Panc1 (cell line): ENCODE results near the gene FAM3C. TPM values are rescaled to one million over a fixed set of nuclear protein-coding genes. Genes with fewer than 3 reads are reported as not detected.
"Not testable (repeated sequence)": the region's sequence is repeated elsewhere in the genome, so short reads cannot be mapped to it uniquely, and the experiment has no call there.

Experiments used
- ATAC-seq: fragments of 200-7000 bp; cut with Tn5 transposase; 2 replicates; pipeline ENCODE4 v1.9.1; 2020; ENCODE audit warnings: mild to moderate bottlenecking, moderate library complexity
- BruUV-seq: library from RNA; stranded (reverse); fragments of 400-500 nt; replicated peaks from 2 replicates; lab custom pipeline; 2021; lab: Mats Ljungman, UMichigan
- CTCF ChIA-PET: fragments of 300-600 bp; sonication (Branson Sonifier 250); formaldehyde crosslinking; loops from one replicate; lab custom pipeline; 2022; ENCODE audit warnings: antibody characterized with exemption; lab: Charles Lee
- POLR2A ChIA-PET: fragments of 300-600 bp; sonication (Branson Sonifier 250); formaldehyde crosslinking; loops from one replicate; lab custom pipeline; 2022; ENCODE audit warnings: antibody characterized with exemption; lab: Charles Lee
- DNase-seq: peaks from one replicate; pipeline ENCODE4 v3.0.0-alpha.2; 2010; ENCODE audit warnings: low read depth, low spot score
- H3K27ac ChIP-seq: 2 replicates; pipeline ENCODE4 v1.5.1; 2011; ENCODE audit warnings: mild to moderate bottlenecking, low read length, inconsistent platforms
- H3K27me3 ChIP-seq: fragments of 200-500 bp; sonication (Bioruptor generic); 2 replicates; pipeline ENCODE4 v1.6.0; 2014; ENCODE audit warnings: low read length, inconsistent platforms; ENCODE audit not compliant: control insufficient read depth, insufficient read depth
- H3K36me3 ChIP-seq: fragments of 200-500 bp; sonication (Bioruptor generic); 2 replicates; pipeline ENCODE4 v1.5.1; 2014; ENCODE audit warnings: inconsistent platforms, mild to moderate bottlenecking, low read length, moderate library complexity; ENCODE audit not compliant: control insufficient read depth, insufficient read depth
- H3K4me1 ChIP-seq: 2 replicates; pipeline ENCODE4 v1.5.1; 2011; ENCODE audit warnings: inconsistent platforms, mild to moderate bottlenecking, low read length, moderate library complexity; ENCODE audit not compliant: control insufficient read depth, insufficient read depth
- H3K4me3 ChIP-seq, 2 experiments: 2 replicates each; pipeline ENCODE4 v1.5.1; 2011 to 2012; ENCODE audit warnings: low read depth in 2 of 2, low read length in 2 of 2, mild to moderate bottlenecking in 2 of 2, inconsistent platforms in 1 of 2, moderate library complexity in 1 of 2
- H3K9me3 ChIP-seq: fragments of 200-500 bp; sonication (Bioruptor generic); 2 replicates; pipeline ENCODE4 v1.5.1; 2014; ENCODE audit warnings: low read depth, mild to moderate bottlenecking, inconsistent platforms, low read length, moderate library complexity; ENCODE audit not compliant: control insufficient read depth, insufficient read depth
- POLR2AphosphoS5 ChIP-seq: IDR thresholded peaks from 2 replicates; pipeline ENCODE4 v1.6.1; 2012; ENCODE audit warnings: mild to moderate bottlenecking, low read depth, low read length, moderate library complexity
- SIN3A ChIP-seq: IDR thresholded peaks from 2 replicates; pipeline ENCODE4 v1.6.1; 2012; ENCODE audit warnings: low read depth, mild to moderate bottlenecking, low read length, moderate library complexity, borderline replicate concordance; ENCODE audit not compliant: insufficient read depth
- TCF7L2 ChIP-seq: IDR thresholded peaks from 2 replicates; pipeline ENCODE4 v1.6.1; 2011; ENCODE audit warnings: mild to moderate bottlenecking, low read depth, low read length, inconsistent platforms
- in situ Hi-C: cut with HindIII; loops from 2 replicates; pipeline ENCODE4 v1.10.0; 2016; ENCODE audit warnings: low sequenced_read_pairs, low pct_unique_long_range_greater_than_20kb
- intact Hi-C: fragments of 100-400 bp; cut with micrococcal nuclease; formaldehyde crosslinking; loops from one replicate; pipeline ENCODE4 v1.10.0; 2022; ENCODE audit not compliant: unreplicated experiment
- total RNA-seq: library from RNA; stranded (reverse); gene quantifications from one replicate; pipeline ENCODE4 v1.2.1, GENCODE V29; 2021; ENCODE audit not compliant: unreplicated experiment
- TF ChIP-seq, protein P1 (sequence below): fragments of 450-650 bp; IDR thresholded peaks from 2 replicates; pipeline ENCODE4 v1.5.1; 2017; ENCODE audit warnings: mild to moderate bottlenecking
- TF ChIP-seq, protein P2 (sequence below), 2 experiments: IDR thresholded peaks; 2 replicates each; pipeline ENCODE4 v1.6.1; 2011 to 2012; ENCODE audit warnings: low read depth in 2 of 2, control low read depth in 1 of 2, low read length in 1 of 2, mild to moderate bottlenecking in 1 of 2, moderate library complexity in 1 of 2; ENCODE audit not compliant: insufficient read depth in 1 of 2

The FAM3C gene
- total RNA-seq, 1 experiment from 2014 or later: 55.4 TPM

DNA sequence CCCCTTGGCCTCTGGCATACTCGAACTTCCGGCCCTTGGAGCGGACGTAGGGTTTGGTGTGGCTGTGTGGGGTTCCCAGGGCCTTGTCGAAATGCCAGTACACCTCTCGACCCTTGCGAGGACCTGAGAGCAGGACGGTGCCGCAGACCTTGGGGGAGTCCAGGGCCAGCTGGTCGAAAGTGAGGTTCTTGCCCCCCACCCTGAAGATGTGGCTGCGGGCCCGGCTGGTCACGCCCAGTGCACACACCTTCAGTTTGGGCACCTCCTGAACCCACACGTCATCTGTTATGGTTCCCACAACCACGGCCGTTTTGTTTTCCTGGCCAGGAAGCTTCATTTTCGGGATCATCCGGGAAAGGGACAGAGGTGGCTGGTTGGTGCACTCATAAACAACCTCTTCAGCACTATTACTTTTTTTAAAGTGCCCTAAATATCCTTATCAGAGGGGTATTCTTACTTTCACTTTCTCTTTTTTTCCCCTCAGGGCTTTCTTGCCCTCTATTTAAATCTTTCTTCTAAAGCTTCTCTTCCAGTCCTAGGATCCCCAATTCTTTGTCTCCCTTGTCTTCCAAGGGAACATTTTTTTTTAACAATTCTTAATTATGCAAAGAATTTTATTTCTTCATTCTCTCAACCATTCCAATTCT, 44.9 kb upstream of the FAM3C start:
- DNase-seq (no peak), ATAC-seq (peak; percentile 70)
- POLR2A ChIA-PET: no interaction called here
- H3K9me3 ChIP-seq: no peaks in the 10 kb centered on the region
- TF ChIP-seq POLR2AphosphoS5: no peak
- CTCF ChIA-PET: interaction anchor here (0.6 to 1.4 kb wide), 4 partner anchors 15 to 1740 kb away, joined by 4 to 10 read pairs (median 6); no protein-coding TSS in a partner anchor
- H3K27me3 ChIP-seq: no peaks in the 10 kb centered on the region
- BruUV-seq: no TSS peak
- in situ Hi-C loops (no loop called here), intact Hi-C loops (no loop called here)
- H3K36me3 ChIP-seq: no peaks in the 10 kb centered on the region
- H3K27ac ChIP-seq: peak overlapping the region; percentile 76
- H3K4me1 ChIP-seq: peaks cover 10% of the 10 kb centered on the region; the same call in 1 of the 2 replicates
- H3K4me3 ChIP-seq: peak overlapping the region; percentile 34 to 49

DNA sequence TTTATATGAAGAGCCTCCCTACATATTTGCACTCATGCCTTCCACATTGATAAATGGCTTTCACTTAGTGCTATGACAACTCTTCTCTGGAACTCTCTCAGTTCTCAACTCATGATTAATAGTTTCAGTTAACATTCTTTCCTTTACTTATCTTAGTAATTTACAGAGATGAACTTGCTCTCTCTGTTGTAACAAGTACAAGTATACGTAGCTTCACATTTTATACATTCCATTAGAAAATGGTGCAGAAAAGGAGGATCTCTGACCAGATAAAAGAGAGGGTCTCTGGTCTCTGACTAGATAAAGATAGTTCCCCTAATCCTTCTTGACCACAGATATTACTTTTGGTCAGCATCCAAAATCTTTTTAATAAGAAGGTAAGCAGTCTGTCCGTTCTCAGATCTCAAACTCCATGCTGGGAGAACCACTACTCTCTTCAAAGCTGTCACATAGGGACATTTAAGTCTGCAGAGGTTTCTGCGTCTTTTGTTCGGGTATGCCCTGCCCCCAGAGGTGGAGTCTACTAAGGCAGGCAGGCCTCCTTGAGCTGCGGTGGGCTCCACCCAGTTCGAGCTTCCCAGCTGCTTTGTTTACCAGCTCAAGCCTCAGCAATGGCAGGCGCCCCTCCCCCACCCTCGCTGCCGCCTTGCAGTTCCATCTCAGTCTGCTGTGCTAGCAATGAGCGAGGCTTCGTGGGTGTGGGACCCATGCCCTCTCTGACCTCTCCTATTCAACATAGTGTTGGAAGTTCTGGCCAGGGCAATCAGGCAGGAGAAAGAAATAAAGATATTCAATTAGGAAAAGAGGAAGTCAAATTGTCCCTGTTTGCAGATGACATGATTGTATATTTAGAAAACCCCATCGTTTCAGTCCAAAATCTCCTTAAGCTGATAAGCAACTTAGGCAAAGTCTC, 42.2 kb upstream of the FAM3C start:
- H3K36me3 ChIP-seq, in situ Hi-C loops, CTCF ChIA-PET, intact Hi-C loops, POLR2A ChIA-PET, H3K27me3 ChIP-seq, DNase-seq, H3K9me3 ChIP-seq, H3K4me1 ChIP-seq, BruUV-seq: not testable (repeated sequence)
- Histone ChIP-seq H3K4me3 (peak overlapping the region in 1 of 2 experiments; percentile 39; a peak in 2 of 4 replicates), H3K27ac (peak overlapping the region; percentile 17; the same call in 1 of the 2 replicates)
- ATAC-seq: peak; percentile 68

DNA sequence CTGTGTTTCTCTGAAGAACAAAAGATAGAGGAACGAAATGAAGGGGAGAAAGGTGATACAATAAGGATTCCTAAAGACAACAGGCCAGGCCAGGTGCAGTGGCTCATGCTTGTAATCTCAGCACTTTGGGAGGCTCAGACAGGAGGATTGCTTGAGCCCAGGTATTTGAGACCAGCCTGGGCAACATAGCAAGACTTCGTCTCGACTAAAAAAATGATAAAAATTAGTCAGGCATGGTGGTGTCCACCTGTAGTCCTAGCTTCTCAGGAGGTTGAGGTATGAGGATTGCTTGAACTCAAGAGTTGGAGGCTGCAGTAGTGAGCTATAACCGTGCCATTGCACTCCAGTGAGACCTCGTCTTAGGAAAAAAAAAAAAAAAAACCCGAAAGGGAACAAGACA, 41.4 kb upstream of the FAM3C start:
- no TSS peak for BruUV-seq
- H3K36me3 ChIP-seq: no peaks in the 10 kb centered on the region
- POLR2A ChIA-PET: no interaction called here
- ATAC-seq (no peak), DNase-seq (no peak)
- intact Hi-C loops: no loop called here
- H3K4me1 ChIP-seq: peaks cover 10% of the 10 kb centered on the region; the same call in 1 of the 2 replicates
- CTCF ChIA-PET: interaction anchor here (0.6 kb wide), 2 partner anchors 36 to 86 kb away, joined by 3 to 5 read pairs; no protein-coding TSS in a partner anchor
- H3K27ac ChIP-seq: no peak overlapping the region
- no peaks in the 10 kb centered on the region for H3K27me3 ChIP-seq
- no peak overlapping the region for H3K4me3 ChIP-seq
- TF ChIP-seq TCF7L2 (no peak), SIN3A (no peak), POLR2AphosphoS5 (no peak)
- no peaks in the 10 kb centered on the region for H3K9me3 ChIP-seq
- in situ Hi-C loops: no loop called here

DNA sequence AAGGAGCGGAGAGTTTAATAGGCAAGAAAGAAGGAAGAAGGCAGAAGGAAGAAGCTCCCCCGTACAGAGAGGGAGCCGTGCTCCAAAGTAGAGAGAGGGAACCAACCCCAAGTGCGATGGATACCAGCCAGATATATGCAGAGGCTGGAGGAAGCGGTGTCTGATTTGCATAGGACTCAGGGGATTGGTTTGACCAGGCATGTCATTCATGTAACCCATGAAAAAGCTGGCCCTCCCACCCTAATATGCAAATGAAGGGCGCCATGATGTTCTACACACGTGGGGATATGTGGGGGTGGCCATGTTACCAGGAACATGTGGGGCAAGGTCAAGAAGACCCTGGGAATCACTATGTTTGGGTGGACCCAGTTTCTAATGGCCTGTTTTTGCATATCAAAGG, 40.6 kb upstream of the FAM3C start:
- in situ Hi-C loops (no loop called here), intact Hi-C loops (no loop called here)
- DNase-seq (no peak), ATAC-seq (no peak)
- TF ChIP-seq SIN3A: no peak
- no peak for TF ChIP-seq TCF7L2
- TF ChIP-seq POLR2AphosphoS5: no peak
- TF ChIP-seq, protein P1, sequence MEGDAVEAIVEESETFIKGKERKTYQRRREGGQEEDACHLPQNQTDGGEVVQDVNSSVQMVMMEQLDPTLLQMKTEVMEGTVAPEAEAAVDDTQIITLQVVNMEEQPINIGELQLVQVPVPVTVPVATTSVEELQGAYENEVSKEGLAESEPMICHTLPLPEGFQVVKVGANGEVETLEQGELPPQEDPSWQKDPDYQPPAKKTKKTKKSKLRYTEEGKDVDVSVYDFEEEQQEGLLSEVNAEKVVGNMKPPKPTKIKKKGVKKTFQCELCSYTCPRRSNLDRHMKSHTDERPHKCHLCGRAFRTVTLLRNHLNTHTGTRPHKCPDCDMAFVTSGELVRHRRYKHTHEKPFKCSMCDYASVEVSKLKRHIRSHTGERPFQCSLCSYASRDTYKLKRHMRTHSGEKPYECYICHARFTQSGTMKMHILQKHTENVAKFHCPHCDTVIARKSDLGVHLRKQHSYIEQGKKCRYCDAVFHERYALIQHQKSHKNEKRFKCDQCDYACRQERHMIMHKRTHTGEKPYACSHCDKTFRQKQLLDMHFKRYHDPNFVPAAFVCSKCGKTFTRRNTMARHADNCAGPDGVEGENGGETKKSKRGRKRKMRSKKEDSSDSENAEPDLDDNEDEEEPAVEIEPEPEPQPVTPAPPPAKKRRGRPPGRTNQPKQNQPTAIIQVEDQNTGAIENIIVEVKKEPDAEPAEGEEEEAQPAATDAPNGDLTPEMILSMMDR: no peak
- TF ChIP-seq, protein P2, sequence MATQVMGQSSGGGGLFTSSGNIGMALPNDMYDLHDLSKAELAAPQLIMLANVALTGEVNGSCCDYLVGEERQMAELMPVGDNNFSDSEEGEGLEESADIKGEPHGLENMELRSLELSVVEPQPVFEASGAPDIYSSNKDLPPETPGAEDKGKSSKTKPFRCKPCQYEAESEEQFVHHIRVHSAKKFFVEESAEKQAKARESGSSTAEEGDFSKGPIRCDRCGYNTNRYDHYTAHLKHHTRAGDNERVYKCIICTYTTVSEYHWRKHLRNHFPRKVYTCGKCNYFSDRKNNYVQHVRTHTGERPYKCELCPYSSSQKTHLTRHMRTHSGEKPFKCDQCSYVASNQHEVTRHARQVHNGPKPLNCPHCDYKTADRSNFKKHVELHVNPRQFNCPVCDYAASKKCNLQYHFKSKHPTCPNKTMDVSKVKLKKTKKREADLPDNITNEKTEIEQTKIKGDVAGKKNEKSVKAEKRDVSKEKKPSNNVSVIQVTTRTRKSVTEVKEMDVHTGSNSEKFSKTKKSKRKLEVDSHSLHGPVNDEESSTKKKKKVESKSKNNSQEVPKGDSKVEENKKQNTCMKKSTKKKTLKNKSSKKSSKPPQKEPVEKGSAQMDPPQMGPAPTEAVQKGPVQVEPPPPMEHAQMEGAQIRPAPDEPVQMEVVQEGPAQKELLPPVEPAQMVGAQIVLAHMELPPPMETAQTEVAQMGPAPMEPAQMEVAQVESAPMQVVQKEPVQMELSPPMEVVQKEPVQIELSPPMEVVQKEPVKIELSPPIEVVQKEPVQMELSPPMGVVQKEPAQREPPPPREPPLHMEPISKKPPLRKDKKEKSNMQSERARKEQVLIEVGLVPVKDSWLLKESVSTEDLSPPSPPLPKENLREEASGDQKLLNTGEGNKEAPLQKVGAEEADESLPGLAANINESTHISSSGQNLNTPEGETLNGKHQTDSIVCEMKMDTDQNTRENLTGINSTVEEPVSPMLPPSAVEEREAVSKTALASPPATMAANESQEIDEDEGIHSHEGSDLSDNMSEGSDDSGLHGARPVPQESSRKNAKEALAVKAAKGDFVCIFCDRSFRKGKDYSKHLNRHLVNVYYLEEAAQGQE (IDR thresholded peaks at IDR 0.05; ENCODE audit: insufficient read depth in 1 of 2, low read depth in 2 of 2, low read length in 1 of 2): no peak
- ChIA-PET POLR2A (no interaction called here), CTCF (interaction anchor here (0.6 kb wide), 1 partner anchor 175 kb away, joined by 3 read pairs; no protein-coding TSS in a partner anchor)
- Histone ChIP-seq H3K4me1 (peaks cover 4% of the 10 kb centered on the region; the same call in 1 of the 2 replicates), H3K27ac (no peak overlapping the region), H3K27me3 (no peaks in the 10 kb centered on the region), H3K4me3 (no peak overlapping the region), H3K36me3 (no peaks in the 10 kb centered on the region), H3K9me3 (no peaks in the 10 kb centered on the region)
- BruUV-seq: no TSS peak
